ENCODE measurements around the gene KLRC1.

DNA sequence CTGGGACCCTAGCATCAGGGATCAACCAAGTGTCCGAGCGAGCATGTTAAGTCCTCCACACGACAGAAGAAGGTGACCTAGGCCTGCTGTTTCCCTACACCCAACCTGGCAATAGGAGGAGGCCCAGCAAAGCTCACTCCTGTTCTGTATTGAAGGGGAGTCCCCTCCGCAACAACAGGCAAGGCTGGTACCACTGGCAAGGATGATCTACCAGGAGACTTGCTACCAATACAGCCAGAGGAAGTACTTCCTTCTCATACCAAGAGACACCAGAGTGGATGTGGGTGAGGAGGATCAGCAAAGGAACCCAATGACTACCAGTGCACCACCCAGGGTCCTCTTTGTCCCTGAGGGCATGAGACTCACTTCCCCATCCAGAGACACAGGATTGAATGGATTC, 4.9 kb downstream of the KLRC1 start:
- TF ChIP-seq, protein P1, sequence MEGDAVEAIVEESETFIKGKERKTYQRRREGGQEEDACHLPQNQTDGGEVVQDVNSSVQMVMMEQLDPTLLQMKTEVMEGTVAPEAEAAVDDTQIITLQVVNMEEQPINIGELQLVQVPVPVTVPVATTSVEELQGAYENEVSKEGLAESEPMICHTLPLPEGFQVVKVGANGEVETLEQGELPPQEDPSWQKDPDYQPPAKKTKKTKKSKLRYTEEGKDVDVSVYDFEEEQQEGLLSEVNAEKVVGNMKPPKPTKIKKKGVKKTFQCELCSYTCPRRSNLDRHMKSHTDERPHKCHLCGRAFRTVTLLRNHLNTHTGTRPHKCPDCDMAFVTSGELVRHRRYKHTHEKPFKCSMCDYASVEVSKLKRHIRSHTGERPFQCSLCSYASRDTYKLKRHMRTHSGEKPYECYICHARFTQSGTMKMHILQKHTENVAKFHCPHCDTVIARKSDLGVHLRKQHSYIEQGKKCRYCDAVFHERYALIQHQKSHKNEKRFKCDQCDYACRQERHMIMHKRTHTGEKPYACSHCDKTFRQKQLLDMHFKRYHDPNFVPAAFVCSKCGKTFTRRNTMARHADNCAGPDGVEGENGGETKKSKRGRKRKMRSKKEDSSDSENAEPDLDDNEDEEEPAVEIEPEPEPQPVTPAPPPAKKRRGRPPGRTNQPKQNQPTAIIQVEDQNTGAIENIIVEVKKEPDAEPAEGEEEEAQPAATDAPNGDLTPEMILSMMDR (IDR thresholded peaks at IDR 0.05), result no peak
- TF ChIP-seq POLR2A (IDR thresholded peaks at IDR 0.05; ENCODE audit: low read length), result no peak
- TF ChIP-seq SMC3 (IDR thresholded peaks at IDR 0.05), result no peak
- TF ChIP-seq MYC (IDR thresholded peaks at IDR 0.05; ENCODE audit: borderline replicate concordance, low read length), result no peak
- TF ChIP-seq, protein P2, sequence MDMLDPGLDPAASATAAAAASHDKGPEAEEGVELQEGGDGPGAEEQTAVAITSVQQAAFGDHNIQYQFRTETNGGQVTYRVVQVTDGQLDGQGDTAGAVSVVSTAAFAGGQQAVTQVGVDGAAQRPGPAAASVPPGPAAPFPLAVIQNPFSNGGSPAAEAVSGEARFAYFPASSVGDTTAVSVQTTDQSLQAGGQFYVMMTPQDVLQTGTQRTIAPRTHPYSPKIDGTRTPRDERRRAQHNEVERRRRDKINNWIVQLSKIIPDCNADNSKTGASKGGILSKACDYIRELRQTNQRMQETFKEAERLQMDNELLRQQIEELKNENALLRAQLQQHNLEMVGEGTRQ (IDR thresholded peaks at IDR 0.05), result no peak
- TF ChIP-seq, protein P3, sequence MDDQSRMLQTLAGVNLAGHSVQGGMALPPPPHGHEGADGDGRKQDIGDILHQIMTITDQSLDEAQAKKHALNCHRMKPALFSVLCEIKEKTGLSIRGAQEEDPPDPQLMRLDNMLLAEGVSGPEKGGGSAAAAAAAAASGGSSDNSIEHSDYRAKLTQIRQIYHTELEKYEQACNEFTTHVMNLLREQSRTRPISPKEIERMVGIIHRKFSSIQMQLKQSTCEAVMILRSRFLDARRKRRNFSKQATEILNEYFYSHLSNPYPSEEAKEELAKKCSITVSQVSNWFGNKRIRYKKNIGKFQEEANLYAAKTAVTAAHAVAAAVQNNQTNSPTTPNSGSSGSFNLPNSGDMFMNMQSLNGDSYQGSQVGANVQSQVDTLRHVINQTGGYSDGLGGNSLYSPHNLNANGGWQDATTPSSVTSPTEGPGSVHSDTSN (IDR thresholded peaks at IDR 0.05), result no peak
